Measurements from ENCODE around the gene SLC39A12. TPM values are rescaled to one million over a fixed set of nuclear protein-coding genes. Genes with fewer than 3 reads are reported as not detected.

Gene SLC39A12
- total and polyA plus RNA-seq, 2 experiments from 2014 or later = not detected

GRCh38 chr10:17965649-17966235, 14.0 kb downstream of the SLC39A12 start (continued):
- TF ChIP-seq, protein P1, sequence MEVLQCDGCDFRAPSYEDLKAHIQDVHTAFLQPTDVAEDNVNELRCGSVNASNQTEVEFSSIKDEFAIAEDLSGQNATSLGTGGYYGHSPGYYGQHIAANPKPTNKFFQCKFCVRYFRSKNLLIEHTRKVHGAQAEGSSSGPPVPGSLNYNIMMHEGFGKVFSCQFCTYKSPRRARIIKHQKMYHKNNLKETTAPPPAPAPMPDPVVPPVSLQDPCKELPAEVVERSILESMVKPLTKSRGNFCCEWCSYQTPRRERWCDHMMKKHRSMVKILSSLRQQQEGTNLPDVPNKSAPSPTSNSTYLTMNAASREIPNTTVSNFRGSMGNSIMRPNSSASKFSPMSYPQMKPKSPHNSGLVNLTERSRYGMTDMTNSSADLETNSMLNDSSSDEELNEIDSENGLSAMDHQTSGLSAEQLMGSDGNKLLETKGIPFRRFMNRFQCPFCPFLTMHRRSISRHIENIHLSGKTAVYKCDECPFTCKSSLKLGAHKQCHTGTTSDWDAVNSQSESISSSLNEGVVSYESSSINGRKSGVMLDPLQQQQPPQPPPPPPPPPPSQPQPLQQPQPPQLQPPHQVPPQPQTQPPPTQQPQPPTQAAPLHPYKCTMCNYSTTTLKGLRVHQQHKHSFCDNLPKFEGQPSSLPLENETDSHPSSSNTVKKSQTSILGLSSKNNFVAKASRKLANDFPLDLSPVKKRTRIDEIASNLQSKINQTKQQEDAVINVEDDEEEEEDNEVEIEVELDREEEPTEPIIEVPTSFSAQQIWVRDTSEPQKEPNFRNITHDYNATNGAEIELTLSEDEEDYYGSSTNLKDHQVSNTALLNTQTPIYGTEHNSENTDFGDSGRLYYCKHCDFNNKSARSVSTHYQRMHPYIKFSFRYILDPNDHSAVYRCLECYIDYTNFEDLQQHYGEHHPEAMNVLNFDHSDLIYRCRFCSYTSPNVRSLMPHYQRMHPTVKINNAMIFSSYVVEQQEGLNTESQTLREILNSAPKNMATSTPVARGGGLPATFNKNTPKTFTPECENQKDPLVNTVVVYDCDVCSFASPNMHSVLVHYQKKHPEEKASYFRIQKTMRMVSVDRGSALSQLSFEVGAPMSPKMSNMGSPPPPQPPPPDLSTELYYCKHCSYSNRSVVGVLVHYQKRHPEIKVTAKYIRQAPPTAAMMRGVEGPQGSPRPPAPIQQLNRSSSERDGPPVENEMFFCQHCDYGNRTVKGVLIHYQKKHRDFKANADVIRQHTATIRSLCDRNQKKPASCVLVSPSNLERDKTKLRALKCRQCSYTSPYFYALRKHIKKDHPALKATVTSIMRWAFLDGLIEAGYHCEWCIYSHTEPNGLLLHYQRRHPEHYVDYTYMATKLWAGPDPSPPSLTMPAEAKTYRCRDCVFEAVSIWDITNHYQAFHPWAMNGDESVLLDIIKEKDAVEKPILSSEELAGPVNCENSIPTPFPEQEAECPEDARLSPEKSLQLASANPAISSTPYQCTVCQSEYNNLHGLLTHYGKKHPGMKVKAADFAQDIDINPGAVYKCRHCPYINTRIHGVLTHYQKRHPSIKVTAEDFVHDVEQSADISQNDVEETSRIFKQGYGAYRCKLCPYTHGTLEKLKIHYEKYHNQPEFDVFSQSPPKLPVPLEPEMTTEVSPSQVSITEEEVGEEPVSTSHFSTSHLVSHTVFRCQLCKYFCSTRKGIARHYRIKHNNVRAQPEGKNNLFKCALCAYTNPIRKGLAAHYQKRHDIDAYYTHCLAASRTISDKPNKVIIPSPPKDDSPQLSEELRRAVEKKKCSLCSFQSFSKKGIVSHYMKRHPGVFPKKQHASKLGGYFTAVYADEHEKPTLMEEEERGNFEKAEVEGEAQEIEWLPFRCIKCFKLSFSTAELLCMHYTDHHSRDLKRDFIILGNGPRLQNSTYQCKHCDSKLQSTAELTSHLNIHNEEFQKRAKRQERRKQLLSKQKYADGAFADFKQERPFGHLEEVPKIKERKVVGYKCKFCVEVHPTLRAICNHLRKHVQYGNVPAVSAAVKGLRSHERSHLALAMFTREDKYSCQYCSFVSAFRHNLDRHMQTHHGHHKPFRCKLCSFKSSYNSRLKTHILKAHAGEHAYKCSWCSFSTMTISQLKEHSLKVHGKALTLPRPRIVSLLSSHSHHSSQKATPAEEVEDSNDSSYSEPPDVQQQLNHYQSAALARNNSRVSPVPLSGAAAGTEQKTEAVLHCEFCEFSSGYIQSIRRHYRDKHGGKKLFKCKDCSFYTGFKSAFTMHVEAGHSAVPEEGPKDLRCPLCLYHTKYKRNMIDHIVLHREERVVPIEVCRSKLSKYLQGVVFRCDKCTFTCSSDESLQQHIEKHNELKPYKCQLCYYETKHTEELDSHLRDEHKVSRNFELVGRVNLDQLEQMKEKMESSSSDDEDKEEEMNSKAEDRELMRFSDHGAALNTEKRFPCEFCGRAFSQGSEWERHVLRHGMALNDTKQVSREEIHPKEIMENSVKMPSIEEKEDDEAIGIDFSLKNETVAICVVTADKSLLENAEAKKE (CRISPR knock-in tag; IDR thresholded peaks at IDR 0.05) = no peak

GRCh38 chr10:17974505-17974904, 22.8 kb downstream of the SLC39A12 start:
- no peaks in the 10 kb centered on the region for H3K4me1 Mint-ChIP-seq
- no peak overlapping the region for H2AFZ ChIP-seq
- H3K36me3 ChIP-seq (ENCODE audit: insufficient read depth) = no peaks in the 10 kb centered on the region
- peaks cover 6% of the 10 kb centered on the region; the same call in 2 of the 3 replicates for H3K9me3 Mint-ChIP-seq
- no peaks in the 10 kb centered on the region for H3K4me1 ChIP-seq (ENCODE audit: insufficient read depth)
- H3F3A ChIP-seq (replicated peaks; ENCODE audit: low read depth) = no peaks in the 10 kb centered on the region
- peaks cover 2% of the 10 kb centered on the region for H3K27me3 Mint-ChIP-seq (ENCODE audit: insufficient read depth, low read depth, poor library complexity)
- H3K4me3 Mint-ChIP-seq = no peak overlapping the region
- no peak overlapping the region for H3K4me2 ChIP-seq
- peaks cover 3% of the 10 kb centered on the region; the same call in 1 of the 3 replicates for H3K36me3 Mint-ChIP-seq (ENCODE audit: low read depth)
- DNase-seq (ENCODE audit: low spot score) (no peak), ATAC-seq (no peak)
- H3K27ac Mint-ChIP-seq = no peak overlapping the region
- H3K27me3 ChIP-seq (ENCODE audit: insufficient read depth) = no peaks in the 10 kb centered on the region
- no peak overlapping the region for H3K27ac ChIP-seq (ENCODE audit: low read depth)
- H4K20me1 ChIP-seq (replicated peaks; ENCODE audit: insufficient read depth) = no peaks in the 10 kb centered on the region
- no peaks in the 10 kb centered on the region for H3K79me2 ChIP-seq (replicated peaks; ENCODE audit: insufficient read depth)
- TF ChIP-seq ZNF114 (CRISPR knock-in tag; IDR thresholded peaks at IDR 0.05) (no peak), EZH2 (IDR thresholded peaks at IDR 0.05; ENCODE audit: low read depth, unreplicated experiment) (no peak), REST (IDR thresholded peaks at IDR 0.05; ENCODE audit: unreplicated experiment) (no peak)
- H3K9me2 ChIP-seq (ENCODE audit: insufficient read depth) = no peaks in the 10 kb centered on the region
- no peak overlapping the region for H3K4me3 ChIP-seq
